KMS-11 (cell line): ENCODE results near the gene GALNT17.
"Not testable (repeated sequence)": the region's sequence is repeated elsewhere in the genome, so short reads cannot be mapped to it uniquely, and the experiment has no call there.

Experiments used
- H2AFZ ChIP-seq: fragments of 200-600 bp; sonication (generic); 2 replicates; pipeline ENCODE4 v1.6.1; 2016; ENCODE audit warnings: antibody characterized with exemption, mixed run types, low read depth
- H3K27ac ChIP-seq: fragments of 200-600 bp; sonication (generic); 2 replicates; pipeline ENCODE4 v1.6.1; 2016; ENCODE audit warnings: mild to moderate bottlenecking, mixed run types
- H3K27me3 ChIP-seq: fragments of 200-600 bp; sonication (generic); 2 replicates; pipeline ENCODE4 v1.6.1; 2017; ENCODE audit warnings: mild to moderate bottlenecking, low read depth, mixed run types, moderate library complexity; ENCODE audit not compliant: insufficient read depth
- H3K36me3 ChIP-seq: fragments of 200-600 bp; sonication (generic); 2 replicates; pipeline ENCODE4 v1.6.1; 2017; ENCODE audit warnings: mild to moderate bottlenecking, mixed run types; ENCODE audit not compliant: insufficient read depth
- H3K4me1 ChIP-seq: fragments of 200-600 bp; sonication (generic); 2 replicates; pipeline ENCODE4 v1.6.1; 2016; ENCODE audit warnings: mild to moderate bottlenecking, low read depth, mixed run types; ENCODE audit not compliant: poor library complexity, severe bottlenecking
- H3K4me2 ChIP-seq: fragments of 200-600 bp; sonication (generic); 2 replicates; pipeline ENCODE4 v1.7.0; 2016; ENCODE audit warnings: mild to moderate bottlenecking, mixed run types
- H3K4me3 ChIP-seq: fragments of 200-600 bp; sonication (generic); IDR thresholded peaks from 2 replicates; pipeline ENCODE4 v1.6.1; 2017; ENCODE audit warnings: low read depth, low read length, mixed read lengths; ENCODE audit not compliant: insufficient read depth
- H3K79me2 ChIP-seq: fragments of 200-600 bp; sonication (generic); 2 replicates; pipeline ENCODE4 v1.6.1; 2016; ENCODE audit warnings: low read depth, mixed run types; ENCODE audit not compliant: insufficient read depth
- H3K9ac ChIP-seq: fragments of 200-600 bp; sonication (generic); 2 replicates; pipeline ENCODE4 v1.6.1; 2016; ENCODE audit warnings: mild to moderate bottlenecking, mixed run types
- H4K20me1 ChIP-seq: fragments of 200-600 bp; sonication (generic); 2 replicates; pipeline ENCODE4 v1.6.1; 2016; ENCODE audit warnings: mild to moderate bottlenecking, mixed run types; ENCODE audit not compliant: insufficient read depth
- CTCF ChIP-seq: fragments of 200-600 bp; sonication (generic); conservative IDR thresholded peaks from 2 replicates; pipeline ENCODE4 v1.6.1; 2017; ENCODE audit warnings: low read depth, mild to moderate bottlenecking, antibody characterized with exemption, low read length, moderate library complexity, mixed read lengths

The GALNT17 gene

GRCh38 chr7:71206184-71206583 lies 74.2 kb downstream of the GALNT17 start:
- H3K27me3 ChIP-seq: no peaks in the 10 kb centered on the region
- no peak overlapping the region for H3K4me2 ChIP-seq
- no peak for TF ChIP-seq CTCF
- H3K4me1 ChIP-seq: peaks cover 4% of the 10 kb centered on the region
- no peaks in the 10 kb centered on the region for H3K79me2 ChIP-seq
- no peak overlapping the region for H3K9ac ChIP-seq
- H3K27ac ChIP-seq: no peak overlapping the region
- no peak overlapping the region for H3K4me3 ChIP-seq
- no peak overlapping the region for H2AFZ ChIP-seq
- H4K20me1 ChIP-seq: no peaks in the 10 kb centered on the region
- no peaks in the 10 kb centered on the region for H3K36me3 ChIP-seq

- H3K27ac ChIP-seq: no peak overlapping the region
- H3K4me1 ChIP-seq: no peaks in the 10 kb centered on the region
- no peaks in the 10 kb centered on the region for H3K27me3 ChIP-seq
- H3K79me2 ChIP-seq: no peaks in the 10 kb centered on the region
- no peak overlapping the region for H3K9ac ChIP-seq
- H3K4me2 ChIP-seq: no peak overlapping the region
- no peak overlapping the region for H3K4me3 ChIP-seq
- no peaks in the 10 kb centered on the region for H3K36me3 ChIP-seq
- no peaks in the 10 kb centered on the region for H4K20me1 ChIP-seq
- no peak overlapping the region for H2AFZ ChIP-seq
- TF ChIP-seq CTCF: no peak
Measured at GRCh38 chr7:71208881-71209280, 76.9 kb downstream of the GALNT17 start.

GRCh38 chr7:71209484-71209883 lies 77.5 kb downstream of the GALNT17 start:
- H3K27ac ChIP-seq, H3K4me1 ChIP-seq: not testable (repeated sequence)

GRCh38 chr7:71210220-71210619 lies 78.3 kb downstream of the GALNT17 start:
- Histone ChIP-seq H3K4me1 (no peaks in the 10 kb centered on the region), H3K9ac (no peak overlapping the region), H3K79me2 (no peaks in the 10 kb centered on the region), H3K27ac (no peak overlapping the region), H4K20me1 (no peaks in the 10 kb centered on the region), H3K36me3 (no peaks in the 10 kb centered on the region), H3K4me2 (no peak overlapping the region), H3K27me3 (no peaks in the 10 kb centered on the region), H2AFZ (no peak overlapping the region), H3K4me3 (no peak overlapping the region)
- TF ChIP-seq CTCF: no peak

More at GRCh38 chr7:71209484-71209883, 77.5 kb downstream of the GALNT17 start:
- not testable (repeated sequence) for H3K4me3 ChIP-seq, H3K79me2 ChIP-seq, H2AFZ ChIP-seq, H4K20me1 ChIP-seq, H3K4me2 ChIP-seq, H3K36me3 ChIP-seq, H3K27me3 ChIP-seq, H3K9ac ChIP-seq

GRCh38 chr7:71212433-71212832 lies 80.5 kb downstream of the GALNT17 start:
- H3K9ac ChIP-seq, H3K4me1 ChIP-seq, H3K4me2 ChIP-seq, H4K20me1 ChIP-seq, H3K4me3 ChIP-seq, H3K27me3 ChIP-seq, H3K27ac ChIP-seq, H3K36me3 ChIP-seq, H3K79me2 ChIP-seq, H2AFZ ChIP-seq: not testable (repeated sequence)
